Endometrium (tissue), 2 donors: Measurements from ENCODE around the gene BBOX1.
A peak's percentile ranks its signal among the peaks of the same experiment; 100 is the strongest.

Experiments
- FAIRE-seq: peaks from 2 replicates; lab custom pipeline; 2012; peaks lifted over from hg19 to GRCh38; lab: Jason Lieb, UNC
- donor health status: control.
- donor health status: control.

The BBOX1 gene

DNA sequence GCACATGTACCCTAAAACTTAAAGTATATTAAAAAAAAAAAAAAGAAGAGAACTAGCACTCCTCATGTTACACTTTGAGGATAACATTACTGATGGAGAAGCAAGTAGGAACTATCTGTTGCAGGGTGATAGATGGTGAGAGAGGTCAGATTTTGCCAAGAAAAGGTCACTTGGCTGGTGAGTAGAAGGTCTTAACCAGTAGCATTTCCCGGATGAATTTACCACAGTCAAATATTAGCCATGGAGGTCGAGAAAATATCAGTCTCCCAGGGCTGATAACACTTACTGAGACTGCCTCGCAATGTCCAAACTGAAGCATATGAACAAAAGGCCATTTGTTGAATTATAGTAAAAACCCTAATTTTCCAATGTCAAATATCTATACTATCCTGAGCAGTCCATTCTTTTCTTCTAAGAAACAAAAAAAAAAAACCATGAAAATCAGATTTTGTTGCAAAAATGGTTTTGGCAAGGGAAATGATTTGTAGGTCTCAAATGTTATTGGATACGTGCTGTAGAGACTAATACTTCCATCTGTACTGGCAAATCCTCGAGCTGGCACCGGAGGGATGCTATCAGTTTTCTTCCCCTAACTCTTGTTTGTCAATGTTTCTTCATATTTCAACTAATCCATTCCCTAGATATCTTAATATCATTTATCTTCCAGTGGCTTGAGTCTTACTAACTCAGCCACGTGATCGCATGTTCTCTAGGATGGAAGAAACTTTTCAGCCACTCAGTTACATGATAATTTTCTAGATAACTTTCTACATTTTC lies 14.5 kb upstream of the BBOX1 start:
- no peak for FAIRE-seq

- no peak for FAIRE-seq
These were observed 12.1 kb upstream of the BBOX1 start for GRCh38 chr11:27028561-27028965.

DNA sequence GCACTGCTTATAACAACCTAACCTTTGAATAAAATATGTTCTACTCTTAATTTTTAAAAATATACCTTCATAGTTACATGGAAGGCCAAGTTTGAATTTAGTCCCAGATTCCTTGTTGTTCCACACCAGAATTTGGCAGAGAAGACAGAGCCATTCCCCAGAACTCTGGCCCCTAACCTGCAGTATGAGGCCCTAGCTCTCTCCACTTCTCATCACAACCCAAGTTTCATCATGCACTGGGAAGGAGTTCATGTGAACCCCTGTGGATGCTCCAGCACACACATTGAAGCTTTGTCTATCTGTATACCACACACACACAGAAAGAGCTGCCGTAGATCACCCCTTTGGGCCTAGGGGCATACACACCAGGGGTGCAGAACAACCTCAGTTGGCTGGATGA lies 10.6 kb upstream of the BBOX1 start:
- no peak for FAIRE-seq

DNA sequence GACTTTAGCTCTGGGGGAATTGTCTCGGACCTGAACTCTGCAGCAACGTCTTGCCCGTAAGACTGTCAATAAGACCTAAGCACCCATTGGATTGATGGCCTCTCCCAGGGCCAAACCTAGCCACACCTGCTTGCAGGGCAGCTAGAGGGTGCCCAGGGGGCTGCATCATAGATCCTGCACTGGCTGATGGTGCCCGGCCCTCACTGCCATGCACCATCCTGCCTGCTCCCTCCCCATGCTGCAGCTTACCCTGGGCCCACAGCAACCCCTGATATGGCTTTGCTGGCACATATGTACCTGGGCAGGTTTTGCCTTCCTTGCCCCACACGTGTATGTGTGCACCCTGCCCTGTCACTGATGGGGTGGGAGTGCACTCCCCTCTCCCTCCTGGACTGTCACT lies 8.9 kb upstream of the BBOX1 start:
- no peak for FAIRE-seq

- no peak for FAIRE-seq
These were observed 742 bp upstream of the BBOX1 start for GRCh38 chr11:27039873-27040272.

GRCh38 chr11:27041141-27041899 lies 705 bp downstream of the BBOX1 start:
- no peak for FAIRE-seq

DNA sequence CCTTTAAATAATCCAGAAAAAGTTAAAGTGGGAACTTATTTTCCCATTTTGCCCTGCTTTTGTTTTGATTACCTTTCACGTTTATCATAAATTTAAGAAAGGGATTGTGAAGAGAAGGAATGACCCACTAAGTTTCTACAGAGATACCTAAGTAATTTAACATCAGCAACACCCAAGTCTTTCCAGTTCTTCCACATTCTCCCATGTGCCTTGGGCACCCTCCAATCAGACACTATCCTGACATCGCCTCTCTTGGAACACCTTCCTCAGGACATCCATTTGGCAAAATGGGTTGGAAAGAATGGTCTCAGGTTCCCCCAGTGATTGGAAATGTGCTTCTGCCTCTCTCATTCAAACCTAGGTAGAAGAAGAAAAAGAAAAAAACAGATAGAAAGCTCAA lies 6.3 kb downstream of the BBOX1 start:
- no peak for FAIRE-seq

- FAIRE-seq: no peak
These were observed 12.1 kb downstream of the BBOX1 start for GRCh38 chr11:27052668-27053067.

- no peak for FAIRE-seq
These were observed 14.6 kb downstream of the BBOX1 start for GRCh38 chr11:27055065-27055682.

GRCh38 chr11:27057091-27057780 lies 16.6 kb downstream of the BBOX1 start:
- FAIRE-seq: no peak

GRCh38 chr11:27058456-27058855 lies 17.8 kb downstream of the BBOX1 start:
- no peak for FAIRE-seq

- FAIRE-seq: no peak
These were observed 18.8 kb downstream of the BBOX1 start for GRCh38 chr11:27059431-27059830.

DNA sequence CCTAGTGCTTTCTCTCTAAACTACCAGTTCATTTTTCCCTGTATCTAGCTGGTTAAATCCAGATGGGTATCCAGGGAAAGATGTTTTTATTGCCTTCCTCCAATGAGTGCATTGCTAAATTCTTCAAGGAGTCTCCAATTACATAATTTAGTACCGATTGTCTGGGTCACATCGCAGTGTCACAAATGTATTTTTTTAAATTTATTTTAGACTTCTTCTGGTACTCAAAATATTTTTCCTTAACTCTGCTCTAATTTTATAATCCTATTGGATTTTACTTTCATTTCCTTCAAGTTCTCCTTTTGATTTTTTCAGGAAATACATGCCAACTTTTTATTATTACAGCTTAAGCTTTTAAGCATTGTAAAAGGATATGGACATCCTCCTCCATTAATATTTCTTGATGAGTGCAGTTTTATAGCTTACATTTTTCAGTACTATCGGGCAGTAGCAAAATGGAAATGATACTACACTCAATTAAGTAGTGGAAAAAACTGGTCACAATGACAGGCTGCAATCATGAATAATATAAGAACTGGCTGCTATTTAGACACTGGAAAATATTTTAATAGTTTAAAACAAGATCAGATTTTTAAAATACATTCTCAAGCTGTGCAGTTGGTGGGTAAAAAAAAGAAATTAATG lies 20.3 kb downstream of the BBOX1 start:
- FAIRE-seq: peak; percentile 43

- no peak for FAIRE-seq
These were observed 20.8 kb downstream of the BBOX1 start for GRCh38 chr11:27061461-27061821.

- FAIRE-seq: no peak
These were observed 23.5 kb downstream of the BBOX1 start for GRCh38 chr11:27064086-27064485.

DNA sequence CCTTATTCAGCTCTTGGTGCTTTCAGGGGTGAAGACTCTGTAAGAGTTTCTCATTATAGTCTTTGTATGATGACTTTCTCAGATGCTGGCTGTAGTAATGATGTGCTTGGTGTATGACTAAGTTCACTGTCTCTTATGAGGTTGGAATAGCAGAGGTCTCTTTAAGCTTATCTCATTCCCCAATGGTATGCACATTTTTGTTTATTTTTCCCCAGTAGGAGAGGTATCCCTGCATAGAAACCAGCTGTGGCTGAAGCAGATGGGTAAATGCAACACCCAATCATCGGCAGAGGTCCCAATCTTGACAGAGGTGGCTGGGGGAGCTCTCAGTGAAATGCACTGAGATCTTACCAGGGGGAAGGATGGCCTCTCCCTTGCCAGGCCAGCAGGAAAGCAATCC lies 34.6 kb downstream of the BBOX1 start:
- no peak for FAIRE-seq

- no peak for FAIRE-seq
These were observed 35.0 kb downstream of the BBOX1 start for GRCh38 chr11:27075655-27076054.

- FAIRE-seq: no peak
These were observed 35.5 kb downstream of the BBOX1 start for GRCh38 chr11:27076121-27076589.

DNA sequence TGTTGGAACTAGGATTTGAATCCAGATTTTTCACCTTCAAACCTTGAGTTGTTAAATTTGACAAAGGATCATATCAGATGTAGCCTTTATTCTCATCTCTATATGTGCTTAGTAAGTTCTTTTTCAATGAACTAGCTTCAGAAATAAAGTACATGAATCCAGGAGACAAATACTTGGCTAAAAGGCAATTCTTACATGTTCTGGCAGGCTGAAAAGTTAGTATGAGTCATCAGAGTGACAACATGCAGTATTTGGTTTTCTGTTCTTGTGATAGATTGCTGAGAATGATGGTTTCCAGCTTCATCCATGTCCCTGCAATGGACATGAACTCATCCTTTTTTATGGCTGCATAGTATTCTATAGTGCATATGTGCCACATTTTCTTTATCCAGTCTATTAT lies 40.4 kb downstream of the BBOX1 start:
- no peak for FAIRE-seq

GRCh38 chr11:27083241-27083640 lies 42.6 kb downstream of the BBOX1 start:
- FAIRE-seq: no peak

DNA sequence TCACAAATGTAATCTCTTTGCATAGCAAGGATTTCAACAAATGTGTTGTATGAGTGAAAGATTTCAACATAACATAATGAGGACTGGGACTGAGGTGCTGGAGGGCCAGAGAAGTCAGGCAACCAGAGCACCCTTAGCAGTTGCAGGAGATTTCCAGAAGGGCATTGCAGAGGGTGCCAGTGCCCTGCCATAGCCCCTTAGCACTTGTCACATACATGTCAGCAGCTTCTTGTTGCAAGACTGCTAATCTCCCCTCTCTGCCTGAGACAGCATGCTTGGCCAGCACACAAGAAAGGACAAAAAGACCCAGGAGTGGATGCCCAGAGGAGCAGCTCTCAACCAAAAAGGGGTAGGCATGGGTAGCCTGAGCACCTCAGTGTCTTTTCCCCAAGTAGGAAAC lies 43.2 kb downstream of the BBOX1 start:
- FAIRE-seq: no peak

GRCh38 chr11:27084518-27084917 lies 43.9 kb downstream of the BBOX1 start:
- FAIRE-seq: no peak
